GM12865 (cell line): ENCODE data around the gene SLX9.

Experiments
- DNase-seq: peaks from one replicate; pipeline ENCODE4 v3.0.0; 2010; ENCODE audit warnings: low read depth
- H3K4me3 ChIP-seq: 2 replicates; pipeline ENCODE4 v1.5.1; 2011; ENCODE audit warnings: mild to moderate bottlenecking, low read depth, low read length, control low read depth
- CTCF ChIP-seq: IDR thresholded peaks from 2 replicates; pipeline ENCODE4 v1.5.1; 2011; ENCODE audit warnings: low read length, control low read depth, low read depth, inconsistent platforms; ENCODE audit not compliant: insufficient read depth; ENCODE audit errors: missing control alignments

SLX9 gene

GRCh38 chr21:44903050-44903685, 36.7 kb upstream of the SLX9 start:
- no peak for DNase-seq
- no peak for TF ChIP-seq CTCF
- no peak overlapping the region for H3K4me3 ChIP-seq

GRCh38 chr21:44903689-44904088, 36.1 kb upstream of the SLX9 start:
- TF ChIP-seq CTCF, result no peak
- no peak overlapping the region for H3K4me3 ChIP-seq
- DNase-seq, result no peak

- no peak for TF ChIP-seq CTCF
- no peak overlapping the region for H3K4me3 ChIP-seq
- no peak for DNase-seq
These were observed 35.5 kb upstream of the SLX9 start for GRCh38 chr21:44904141-44904923.

DNA sequence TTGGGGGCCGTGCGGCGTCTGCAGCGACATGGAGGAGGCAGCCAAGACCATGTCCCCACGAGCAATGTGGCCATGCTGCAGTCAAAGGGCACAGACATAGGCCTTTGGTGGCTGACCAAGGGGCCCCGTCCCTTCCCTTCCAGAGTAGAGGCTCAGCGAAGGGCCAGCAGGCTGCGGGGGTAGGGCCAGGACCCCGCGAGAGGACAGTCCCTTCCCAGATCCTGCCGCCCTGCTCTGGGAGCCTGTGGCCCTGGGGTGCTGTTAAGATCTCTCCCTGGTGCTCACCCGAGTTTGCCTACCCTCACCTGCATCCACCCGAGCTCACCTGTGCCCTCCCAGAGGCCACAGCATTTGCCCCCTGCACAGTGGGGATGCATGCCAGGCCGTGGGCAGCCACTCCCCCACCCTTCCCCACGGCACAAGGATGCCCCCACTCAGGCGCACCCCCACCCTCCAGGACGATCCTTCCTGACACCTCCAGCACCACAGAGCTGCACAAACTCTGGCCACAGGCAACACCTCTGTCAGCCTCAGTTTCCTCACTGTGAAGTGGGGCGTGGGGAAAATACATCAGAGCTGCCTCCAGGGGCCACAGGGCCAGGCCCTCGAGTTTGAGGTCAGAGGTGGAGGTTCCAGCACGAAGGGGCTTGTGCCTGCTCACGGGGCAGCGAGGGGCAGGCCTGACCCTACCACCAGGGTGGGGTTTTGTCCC, 34.7 kb upstream of the SLX9 start:
- H3K4me3 ChIP-seq, result no peak overlapping the region
- DNase-seq, result no peak
- no peak for TF ChIP-seq CTCF

DNA sequence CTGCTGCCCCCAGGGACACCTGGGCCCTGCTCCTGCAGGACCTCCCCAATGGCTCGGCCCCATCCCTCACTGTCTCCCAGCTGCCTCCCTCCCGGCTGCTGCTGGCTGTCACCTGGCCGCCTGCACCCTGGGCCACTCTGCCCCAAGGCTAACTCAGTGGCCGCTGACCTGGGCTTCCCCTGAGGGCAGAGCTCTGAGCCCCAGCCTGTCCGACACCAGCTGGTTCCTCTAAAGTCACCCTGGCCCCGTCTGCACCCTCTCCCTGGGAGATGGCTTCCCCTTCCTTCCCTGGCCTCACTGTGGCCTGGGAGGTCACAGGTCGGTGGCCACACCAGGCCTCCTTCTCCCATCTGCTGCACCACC, 34.1 kb upstream of the SLX9 start:
- no peak overlapping the region for H3K4me3 ChIP-seq
- no peak for TF ChIP-seq CTCF
- DNase-seq, result no peak

- no peak for TF ChIP-seq CTCF
- H3K4me3 ChIP-seq, result no peak overlapping the region
- DNase-seq, result no peak
These were observed 32.4 kb upstream of the SLX9 start for GRCh38 chr21:44907225-44907965.
